A549 treated with DMSO at 1 μM for 4 hours (cell line): ENCODE results near the gene KLHL14. TPM values are rescaled to one million over a fixed set of nuclear protein-coding genes. Genes with fewer than 3 reads are reported as not detected.

ENCODE experiments used
- total RNA-seq: library from RNA; stranded (reverse); fragments of 200-300 nt; extraction: Qiagen RNA extraction; gene quantifications from 5 replicates; pipeline ENCODE4 v1.2.3, GENCODE V29; 2022; ENCODE audit warnings: low read depth

The KLHL14 gene
- total RNA-seq = not detected in 5 replicates

DNA sequence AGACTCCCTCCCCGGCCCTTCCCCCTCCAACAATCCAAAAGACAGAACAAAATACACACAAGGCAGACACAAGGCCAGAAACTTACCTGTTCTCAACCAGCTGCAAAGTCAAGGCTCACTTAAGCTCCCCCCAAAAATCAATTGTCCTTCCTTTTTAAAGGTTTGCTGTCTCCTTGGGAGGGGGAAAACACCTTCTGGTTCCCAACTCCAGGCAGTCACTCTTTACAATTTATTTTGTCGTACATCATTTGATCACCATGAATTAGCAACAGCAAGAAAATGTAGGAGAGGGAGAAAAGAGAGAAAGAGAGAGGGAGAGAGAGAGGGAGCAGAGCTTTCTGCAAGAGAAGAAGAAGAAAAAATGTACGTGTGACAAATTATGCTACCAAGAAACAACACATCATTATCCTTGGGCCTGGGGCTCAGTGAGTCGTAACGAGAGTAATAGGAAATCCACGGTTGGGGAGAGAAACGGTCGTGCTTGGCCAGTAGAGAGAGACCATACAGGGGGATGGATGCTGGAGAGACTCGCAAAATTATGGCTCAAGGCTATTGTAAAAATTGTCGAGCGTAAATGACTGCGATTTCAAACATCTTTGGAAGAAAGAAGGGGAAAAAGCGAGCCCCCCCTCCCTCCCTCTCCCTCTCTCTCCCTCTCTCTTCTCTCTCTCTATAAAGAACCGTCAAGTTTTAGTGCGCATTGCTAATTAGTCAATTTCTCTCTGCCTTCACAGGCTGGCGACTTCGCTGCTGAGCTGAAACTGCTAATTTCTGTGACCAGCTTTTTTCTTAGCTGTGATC is at the start of gene KLHL14:
TSS of gene KLHL14 (minus strand) at position 443 of the 801 bp plus-strand sequence. CDS start 2,432 bp downstream, outside the sequence.

